NCI-H446 (cell line): Measurements from ENCODE around the gene PCP4L1.
"Not testable (repeated sequence)": the region's sequence is repeated elsewhere in the genome, so short reads cannot be mapped to it uniquely, and the experiment has no call there.

Experiments
- DNase-seq, 2 experiments: peaks; one replicate each; lab custom pipeline; 2025; lab: John Stamatoyannopoulos, UW

Gene PCP4L1

DNA sequence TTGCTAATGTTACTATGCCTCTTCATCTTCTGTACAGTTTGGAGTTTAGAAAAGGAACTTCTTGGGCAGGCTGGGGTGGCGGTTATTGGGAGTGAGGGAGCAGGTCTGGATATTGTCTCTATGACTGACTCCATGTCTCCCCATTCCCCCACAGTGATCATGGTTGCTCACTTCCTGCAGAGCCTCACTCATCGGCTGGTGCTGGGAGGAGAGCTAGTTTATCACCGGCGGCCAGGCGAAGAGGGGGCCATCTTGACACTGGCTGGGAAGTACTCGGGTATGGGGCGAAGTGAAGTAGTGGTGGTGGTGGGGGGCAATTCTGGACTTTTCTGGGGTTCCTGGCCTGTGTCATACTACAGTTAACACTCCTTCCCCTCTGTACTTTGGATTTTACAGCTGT, 30.5 kb upstream of the PCP4L1 start:
- DNase-seq, result no peak

DNA sequence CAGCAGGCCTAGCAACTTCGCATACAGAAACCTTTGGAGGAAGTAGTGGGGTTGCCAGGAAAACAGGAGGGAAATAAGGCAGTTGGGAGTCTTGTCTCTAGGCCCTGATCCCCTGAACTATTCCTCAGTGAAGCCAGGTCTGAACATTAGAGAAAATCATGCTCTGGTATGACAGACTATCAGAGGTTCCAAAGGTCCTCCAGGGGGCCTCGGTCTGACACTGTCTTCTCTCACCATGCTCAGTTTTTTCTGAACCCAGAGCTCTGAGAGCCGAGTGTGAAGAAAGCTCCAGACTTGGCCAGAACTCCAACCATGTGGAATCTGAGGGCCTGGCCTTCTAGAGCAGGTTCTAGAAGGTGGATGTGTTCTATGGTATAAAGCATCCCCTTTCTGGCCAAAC, 28.6 kb upstream of the PCP4L1 start:
- no peak for DNase-seq

- no peak for DNase-seq
These were observed 27.8 kb upstream of the PCP4L1 start for GRCh38 chr1:161230762-161231161.

GRCh38 chr1:161233102-161233501, 25.4 kb upstream of the PCP4L1 start:
- no peak for DNase-seq

DNA sequence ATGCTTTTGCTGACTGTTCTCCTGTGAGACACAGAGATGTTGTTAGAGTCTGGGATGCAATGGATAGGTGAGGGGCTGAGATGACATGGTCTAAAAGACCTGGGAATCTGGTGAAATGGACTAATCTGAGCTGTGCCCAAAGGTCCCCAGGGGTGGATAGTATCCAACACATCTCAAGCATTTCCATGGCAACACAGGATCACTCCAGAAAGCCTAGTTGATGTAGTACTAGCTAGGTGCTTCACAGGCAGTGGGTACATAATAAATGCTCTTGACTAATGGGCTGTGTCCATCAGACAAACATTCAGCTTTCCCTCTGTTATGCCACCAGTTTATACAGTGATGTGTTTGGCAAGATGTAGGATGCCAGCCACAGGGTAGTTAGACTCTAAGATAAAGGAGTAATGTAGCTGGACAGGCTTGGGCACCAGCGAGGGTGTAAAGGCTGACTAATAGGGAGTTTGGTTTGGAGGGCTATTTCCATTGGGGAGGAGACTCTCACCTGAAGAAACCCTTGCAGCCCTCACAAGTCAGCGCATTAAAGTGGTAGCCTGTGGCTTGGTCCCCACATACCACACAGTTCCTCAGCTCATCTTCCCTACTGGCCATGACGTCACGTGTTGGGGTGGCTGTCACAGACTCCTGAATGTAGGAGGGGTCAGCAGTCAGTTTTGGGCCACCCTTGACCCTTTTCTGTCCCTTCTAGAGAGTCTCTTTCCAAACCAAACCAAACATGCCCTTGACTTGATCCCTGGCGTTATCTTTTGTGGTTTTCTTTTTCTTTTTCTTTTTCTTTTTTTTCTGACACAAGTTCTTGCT, 22.4 kb upstream of the PCP4L1 start:
- DNase-seq, result no peak

- DNase-seq, result no peak
These were observed 20.5 kb upstream of the PCP4L1 start, which contains the start of gene NR1I3 for GRCh38 chr1:161238039-161238473. TSS of gene NR1I3 (minus strand) at chr1:161238203. CDS start at chr1:161236565, 1,638 bp downstream.

GRCh38 chr1:161241682-161242081, 16.9 kb upstream of the PCP4L1 start:
- DNase-seq, result no peak

DNA sequence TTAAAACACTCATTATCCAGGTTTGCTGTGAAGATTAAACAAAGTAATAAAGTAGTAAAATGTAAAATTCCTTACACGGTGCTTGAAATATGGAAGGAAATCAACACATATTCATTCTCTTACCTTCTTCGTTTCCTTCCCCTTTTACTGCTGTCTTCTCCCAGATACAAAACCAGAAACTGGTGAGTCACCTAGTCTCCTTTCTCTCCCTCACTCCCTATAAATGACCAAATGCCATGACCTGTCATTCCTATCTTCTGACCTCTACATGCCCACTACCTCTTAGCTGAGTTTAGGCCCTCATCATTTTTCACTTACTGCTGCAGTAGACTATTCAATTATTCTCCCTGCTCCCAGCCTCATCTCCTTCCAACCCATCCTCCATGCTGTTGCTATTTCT, 16.2 kb upstream of the PCP4L1 start:
- DNase-seq, result no peak

DNA sequence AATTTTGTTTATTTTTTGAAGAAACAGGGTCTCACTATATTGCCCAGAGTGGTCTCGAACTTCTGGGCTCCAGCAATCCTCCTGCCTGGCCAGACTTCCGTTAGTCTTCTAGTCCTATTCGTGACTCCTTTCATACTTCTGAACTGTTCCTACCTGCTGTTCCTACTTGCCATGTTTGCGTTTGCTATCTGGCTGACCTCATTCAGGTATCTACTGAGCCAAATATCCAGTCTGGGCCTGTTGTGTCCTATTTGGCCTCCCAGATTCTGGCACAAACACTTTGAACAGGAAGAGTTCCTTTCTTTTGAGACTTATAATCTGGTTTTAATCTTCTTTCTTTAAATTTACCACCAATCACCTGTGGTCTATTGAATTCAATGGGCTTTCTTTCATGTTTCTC, 13.7 kb upstream of the PCP4L1 start:
- no peak for DNase-seq

DNA sequence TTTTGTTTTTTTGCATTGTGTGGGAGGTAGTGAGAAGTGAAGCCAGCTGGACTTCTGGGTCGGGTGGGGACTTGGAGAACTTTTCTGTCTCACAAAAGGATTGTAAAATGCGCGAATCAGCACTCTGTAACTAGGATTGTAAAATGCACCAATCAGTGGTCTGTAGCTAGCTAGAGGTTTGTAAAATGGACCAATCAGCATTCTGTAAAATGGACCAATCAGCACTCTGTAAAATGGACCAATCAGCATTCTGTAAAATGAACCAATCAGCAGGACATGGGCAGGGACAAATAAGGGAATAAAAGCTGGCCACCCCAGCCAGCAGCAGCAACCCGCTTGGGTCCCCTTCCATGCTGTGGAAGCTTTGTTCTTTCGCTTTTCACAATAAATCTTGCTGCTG, 8.4 kb upstream of the PCP4L1 start:
- DNase-seq, result not testable (repeated sequence)

DNA sequence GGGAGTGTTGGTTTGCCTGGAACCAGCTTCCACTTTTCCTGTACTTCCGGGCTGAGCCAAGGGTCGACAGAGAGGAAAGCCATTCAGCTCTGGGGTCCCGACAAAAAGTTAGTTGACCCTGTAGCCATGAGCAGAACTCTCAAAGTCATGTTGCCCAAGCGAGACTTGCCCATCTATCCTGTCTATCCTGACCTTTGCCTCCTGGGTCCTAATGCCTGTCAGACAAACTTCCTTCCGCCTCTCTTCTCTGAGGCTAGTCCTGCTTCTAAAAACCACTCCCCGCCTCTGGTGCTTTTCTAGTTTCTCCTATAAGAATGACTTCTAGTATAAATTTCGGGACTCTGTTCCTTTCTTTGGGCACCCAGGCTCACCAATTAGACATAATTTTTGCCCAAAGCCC, 7.7 kb upstream of the PCP4L1 start:
- no peak for DNase-seq

DNA sequence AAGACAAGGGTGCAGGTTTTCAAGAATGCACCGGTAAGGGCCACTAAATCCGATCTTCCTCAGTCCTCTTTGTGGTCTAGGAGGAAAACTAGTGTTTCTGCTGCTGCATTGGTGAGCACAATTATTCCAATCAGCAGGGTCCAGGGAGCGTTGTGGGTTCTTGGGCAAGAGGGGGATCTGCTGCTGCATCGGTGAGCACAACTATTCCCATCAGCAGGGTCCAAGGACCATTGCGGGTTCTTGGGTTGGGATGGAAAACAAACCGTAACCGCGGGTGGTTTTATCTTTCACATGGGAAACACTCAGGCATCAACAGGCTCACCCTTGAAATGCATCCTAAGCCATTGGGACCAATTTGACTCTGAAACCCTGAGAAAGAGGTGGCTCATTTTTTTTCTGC, 7.0 kb upstream of the PCP4L1 start:
- no peak for DNase-seq

DNA sequence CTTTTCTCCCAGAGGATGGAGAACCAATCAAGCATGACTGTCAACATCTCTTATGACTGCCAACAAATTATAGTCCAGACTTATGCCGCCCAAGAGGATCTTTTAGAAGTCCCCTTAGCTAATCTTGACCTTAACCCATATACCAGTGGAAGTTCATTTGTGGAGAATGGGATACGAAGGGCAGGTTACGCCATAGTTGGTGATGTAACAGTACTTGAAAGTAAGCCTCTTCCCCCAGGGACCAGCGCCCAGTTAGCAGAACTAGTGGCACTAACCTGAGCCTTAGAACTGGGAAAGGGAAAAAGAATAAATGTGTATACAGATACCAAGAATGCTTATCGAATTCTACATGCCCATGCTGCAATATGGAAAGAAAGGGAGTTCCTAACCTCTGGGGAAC, 3.2 kb upstream of the PCP4L1 start:
- DNase-seq, result not testable (repeated sequence)

GRCh38 chr1:161255955-161256520, 2.5 kb upstream of the PCP4L1 start:
- DNase-seq, result not testable (repeated sequence)

GRCh38 chr1:161257109-161257508, 1.4 kb upstream of the PCP4L1 start:
- DNase-seq, result not testable (repeated sequence)

GRCh38 chr1:161259345-161259702, 779 bp downstream of the PCP4L1 start:
- no peak for DNase-seq

- no peak for DNase-seq
These were observed 1.2 kb downstream of the PCP4L1 start for GRCh38 chr1:161259765-161260164.

DNA sequence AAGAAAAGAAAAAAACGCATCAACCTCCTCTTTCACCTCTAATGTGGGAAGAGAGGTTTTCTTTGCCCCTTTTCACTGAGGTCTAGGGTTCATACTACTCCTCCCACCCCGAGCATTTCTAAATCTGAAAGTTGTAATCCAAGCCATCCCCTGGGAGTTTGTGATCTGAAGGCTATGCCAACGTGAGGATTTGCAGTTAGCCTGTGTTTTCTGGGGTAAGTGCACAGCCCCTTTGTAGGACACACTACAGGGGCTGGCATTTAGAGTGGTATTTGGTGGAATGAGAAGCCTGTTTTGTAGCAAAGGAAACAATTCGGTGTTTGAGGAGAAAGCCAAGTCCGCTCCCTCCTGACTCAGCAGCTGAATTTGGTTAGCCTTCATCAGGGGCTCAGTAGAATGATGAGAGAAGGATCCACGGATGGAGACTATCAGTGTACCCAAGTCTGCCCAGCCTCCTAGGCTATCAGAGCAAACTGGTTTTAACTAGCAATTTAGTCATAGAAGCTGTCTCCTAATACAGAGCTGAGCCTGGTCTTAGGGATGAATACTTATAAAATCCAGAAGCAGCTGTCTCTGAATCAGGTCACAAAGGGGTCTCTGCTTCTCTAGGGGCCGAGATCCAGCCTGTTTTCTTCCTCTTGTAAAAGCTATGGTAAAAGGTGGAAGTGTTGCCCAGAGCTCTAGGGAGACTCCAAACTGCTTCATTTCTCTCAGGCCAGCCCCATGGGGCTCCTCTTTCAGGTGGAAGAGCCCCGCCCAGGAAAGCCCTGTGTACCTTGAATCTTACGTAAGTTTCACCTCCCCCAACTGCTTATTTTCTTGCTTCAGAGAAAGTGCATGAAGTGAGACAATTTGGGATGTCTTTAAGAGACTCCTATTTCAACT, 2.1 kb downstream of the PCP4L1 start:
- no peak for DNase-seq

DNA sequence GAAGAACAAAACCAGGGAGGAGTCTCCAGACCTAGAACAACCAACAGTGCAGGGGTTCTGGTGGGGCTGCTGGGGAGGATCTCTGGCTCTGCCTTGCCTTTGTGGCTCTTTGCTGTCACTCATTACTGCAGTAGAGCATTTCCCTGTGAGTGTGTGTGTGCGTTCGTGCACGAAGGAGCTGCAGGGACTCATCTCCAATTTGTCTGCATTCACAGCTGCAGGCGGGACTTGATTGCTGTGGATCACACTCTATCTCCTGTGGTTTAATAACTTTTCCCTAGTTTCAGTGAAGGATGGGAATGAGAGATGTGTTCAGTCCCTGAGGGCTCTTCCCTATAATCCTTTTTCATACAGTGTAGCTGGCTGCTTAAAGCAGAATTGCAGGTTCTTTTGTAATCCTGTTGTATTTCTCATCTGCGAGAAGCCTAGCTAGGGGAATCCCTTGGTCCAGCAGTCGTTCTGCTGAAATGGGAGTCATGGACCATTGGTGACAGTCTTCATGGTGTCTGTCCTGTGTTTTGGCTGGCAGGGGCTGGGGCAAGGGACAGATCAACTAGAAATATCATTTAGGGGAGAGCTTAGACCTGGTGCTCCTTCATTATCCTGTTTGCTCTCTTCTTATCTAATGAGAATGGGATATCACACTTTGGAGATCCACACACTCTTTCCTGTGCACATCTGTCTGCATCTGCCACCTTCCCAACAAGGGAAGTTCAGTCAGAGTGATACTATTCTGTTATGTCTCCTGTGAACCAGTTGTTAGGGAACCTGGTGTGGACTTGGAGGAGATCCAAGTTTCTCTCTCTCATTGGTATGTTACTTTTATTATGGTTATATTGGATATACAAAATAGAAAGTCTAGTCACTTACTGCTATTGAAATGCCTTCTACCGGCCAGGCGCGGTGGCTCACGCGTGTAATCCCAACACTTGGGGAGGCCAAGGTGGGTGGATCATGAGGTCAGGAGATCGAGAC, 3.0 kb downstream of the PCP4L1 start:
- no peak for DNase-seq

GRCh38 chr1:161265305-161265704, 6.8 kb downstream of the PCP4L1 start:
- DNase-seq, result no peak

GRCh38 chr1:161266202-161266601, 7.7 kb downstream of the PCP4L1 start:
- DNase-seq, result no peak

- no peak for DNase-seq
These were observed 8.3 kb downstream of the PCP4L1 start for GRCh38 chr1:161266836-161267235.
